ENCODE data around the gene TERT.

TERT gene

DNA sequence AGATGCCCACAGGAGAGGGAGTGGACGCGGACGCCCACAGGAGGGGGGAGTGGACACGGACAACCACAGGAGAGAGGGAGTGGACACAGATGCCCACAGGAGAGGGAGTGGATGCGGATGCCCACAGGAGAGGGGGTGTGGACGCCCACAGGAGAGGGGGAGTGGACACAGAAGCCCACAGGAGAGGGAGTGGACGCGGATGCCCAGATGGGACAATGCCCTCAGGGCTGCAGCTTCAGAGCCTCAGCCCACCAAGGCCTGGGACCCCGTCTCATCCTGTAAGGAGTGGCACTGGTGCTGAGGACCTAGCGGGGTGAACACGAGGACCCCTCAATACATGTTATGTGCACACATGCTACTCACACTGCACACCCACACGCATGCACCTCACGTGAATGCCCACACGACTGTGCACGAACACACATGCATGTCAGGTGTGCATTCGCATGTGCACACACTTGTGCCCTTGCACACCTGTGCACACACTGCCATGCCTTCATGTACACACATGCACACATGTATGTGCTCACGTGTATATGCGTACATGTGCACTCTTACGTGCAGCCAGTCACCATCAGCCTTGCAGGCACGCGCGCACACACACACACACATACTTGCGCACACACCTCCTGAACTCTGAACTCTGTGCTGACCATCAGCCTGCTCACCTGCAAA lies 34.9 kb downstream of the TERT start:
- DNase-seq (ENCODE audit: insufficient read length, low spot score): no peak
- TF ChIP-seq, protein P1, sequence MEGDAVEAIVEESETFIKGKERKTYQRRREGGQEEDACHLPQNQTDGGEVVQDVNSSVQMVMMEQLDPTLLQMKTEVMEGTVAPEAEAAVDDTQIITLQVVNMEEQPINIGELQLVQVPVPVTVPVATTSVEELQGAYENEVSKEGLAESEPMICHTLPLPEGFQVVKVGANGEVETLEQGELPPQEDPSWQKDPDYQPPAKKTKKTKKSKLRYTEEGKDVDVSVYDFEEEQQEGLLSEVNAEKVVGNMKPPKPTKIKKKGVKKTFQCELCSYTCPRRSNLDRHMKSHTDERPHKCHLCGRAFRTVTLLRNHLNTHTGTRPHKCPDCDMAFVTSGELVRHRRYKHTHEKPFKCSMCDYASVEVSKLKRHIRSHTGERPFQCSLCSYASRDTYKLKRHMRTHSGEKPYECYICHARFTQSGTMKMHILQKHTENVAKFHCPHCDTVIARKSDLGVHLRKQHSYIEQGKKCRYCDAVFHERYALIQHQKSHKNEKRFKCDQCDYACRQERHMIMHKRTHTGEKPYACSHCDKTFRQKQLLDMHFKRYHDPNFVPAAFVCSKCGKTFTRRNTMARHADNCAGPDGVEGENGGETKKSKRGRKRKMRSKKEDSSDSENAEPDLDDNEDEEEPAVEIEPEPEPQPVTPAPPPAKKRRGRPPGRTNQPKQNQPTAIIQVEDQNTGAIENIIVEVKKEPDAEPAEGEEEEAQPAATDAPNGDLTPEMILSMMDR (IDR thresholded peaks at IDR 0.05; ENCODE audit: insufficient read depth, missing control alignments): no peak
- no peak for FAIRE-seq

DNA sequence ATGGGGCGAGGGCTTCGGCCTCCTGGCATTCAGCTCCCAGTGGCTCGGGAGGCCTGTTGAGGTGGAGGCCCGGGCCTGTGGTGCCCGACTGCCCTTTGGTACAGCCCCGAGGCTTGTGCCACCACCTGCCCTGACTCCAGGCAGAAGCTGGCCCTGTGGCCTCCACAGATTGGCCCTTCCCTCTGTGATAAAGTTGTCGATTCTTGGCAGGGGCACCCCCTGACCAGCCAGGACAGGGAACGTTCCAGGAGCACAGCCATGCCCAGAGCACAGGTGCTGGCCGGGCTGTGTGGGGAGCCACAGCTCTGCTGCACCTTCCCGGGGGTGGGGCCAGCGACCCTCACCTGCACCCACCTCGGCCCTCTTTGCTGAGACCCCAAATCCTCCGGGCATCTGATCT lies 37.0 kb downstream of the TERT start:
- TF ChIP-seq, protein P1 (IDR thresholded peaks at IDR 0.05; ENCODE audit: insufficient read depth, missing control alignments): no peak
- no peak for FAIRE-seq

DNA sequence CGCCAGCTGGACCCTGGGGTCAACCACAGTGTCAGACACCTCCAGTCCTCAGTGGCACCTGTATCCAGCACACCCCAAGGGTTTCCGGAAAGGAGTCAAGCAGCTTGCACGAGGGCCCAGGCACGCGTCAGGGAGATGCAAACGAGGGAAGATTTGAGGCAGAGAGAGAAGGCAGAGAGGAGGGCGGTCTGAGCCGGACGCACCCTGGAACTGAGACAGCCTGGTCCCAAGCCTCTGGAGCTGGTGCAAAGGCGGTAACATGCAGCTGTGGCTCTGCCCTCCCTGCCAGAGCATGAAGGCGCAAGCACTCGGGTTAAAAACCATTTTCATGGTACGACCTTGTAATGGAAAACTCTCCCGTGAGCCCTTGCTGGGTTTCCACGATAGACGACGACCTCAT lies 37.5 kb downstream of the TERT start:
- no peak for FAIRE-seq

More for the DNA sequence above, 37.0 kb downstream of the TERT start:
- DNase-seq (ENCODE audit: insufficient read length, low spot score): no peak

DNA sequence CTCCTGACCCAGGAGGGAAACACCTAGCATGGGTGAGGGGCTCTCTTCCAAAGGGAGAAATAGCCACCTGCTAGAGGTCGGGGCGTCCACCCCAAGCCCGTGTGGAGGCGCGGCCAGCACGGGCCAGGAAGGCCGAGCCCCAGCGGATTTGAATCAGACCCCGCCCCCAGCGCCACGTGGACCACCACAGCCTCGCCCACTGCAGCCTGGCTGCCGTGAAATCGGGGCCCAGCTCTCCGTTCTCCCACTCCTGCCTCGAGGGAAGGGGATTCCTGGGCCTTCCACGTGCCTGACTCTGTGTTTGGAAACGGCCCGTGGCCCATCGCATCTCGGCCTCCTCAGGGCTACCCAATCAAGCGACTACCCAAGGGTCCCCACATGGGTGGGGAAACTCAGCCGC lies 38.1 kb downstream of the TERT start:
- FAIRE-seq: no peak
- TF ChIP-seq, protein P1 (IDR thresholded peaks at IDR 0.05; ENCODE audit: insufficient read depth, missing control alignments): no peak

More for the DNA sequence above, 37.5 kb downstream of the TERT start:
- TF ChIP-seq, protein P1 (IDR thresholded peaks at IDR 0.05; ENCODE audit: insufficient read depth, missing control alignments): no peak
- no peak for DNase-seq (ENCODE audit: insufficient read length, low spot score)

DNA sequence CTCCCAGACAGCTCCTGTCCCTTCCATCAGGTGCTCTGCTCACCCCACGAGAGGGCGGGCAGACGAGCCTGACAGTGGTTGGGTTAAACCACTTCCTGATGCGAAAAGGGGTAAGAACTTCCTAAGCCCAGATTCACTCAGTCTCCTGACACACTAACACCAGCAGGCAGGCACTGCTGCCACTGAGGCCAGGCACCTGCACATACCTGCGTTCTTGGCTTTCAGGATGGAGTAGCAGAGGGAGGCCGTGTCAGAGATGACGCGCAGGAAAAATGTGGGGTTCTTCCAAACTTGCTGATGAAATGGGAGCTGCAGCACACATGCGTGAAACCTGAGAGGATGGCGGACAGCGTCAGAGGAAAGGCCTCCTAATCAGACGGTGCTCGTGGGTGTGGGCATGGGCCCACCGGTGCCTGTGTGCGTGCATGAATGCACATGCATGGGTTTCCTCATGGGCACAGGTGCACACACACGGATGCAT lies 39.7 kb downstream of the TERT start:
- DNase-seq (ENCODE audit: insufficient read length, low spot score) (no peak), FAIRE-seq (no peak)
- TF ChIP-seq, protein P1 (IDR thresholded peaks at IDR 0.05; ENCODE audit: insufficient read depth, missing control alignments): no peak

More for the DNA sequence above, 38.1 kb downstream of the TERT start:
- DNase-seq (ENCODE audit: insufficient read length, low spot score): no peak

DNA sequence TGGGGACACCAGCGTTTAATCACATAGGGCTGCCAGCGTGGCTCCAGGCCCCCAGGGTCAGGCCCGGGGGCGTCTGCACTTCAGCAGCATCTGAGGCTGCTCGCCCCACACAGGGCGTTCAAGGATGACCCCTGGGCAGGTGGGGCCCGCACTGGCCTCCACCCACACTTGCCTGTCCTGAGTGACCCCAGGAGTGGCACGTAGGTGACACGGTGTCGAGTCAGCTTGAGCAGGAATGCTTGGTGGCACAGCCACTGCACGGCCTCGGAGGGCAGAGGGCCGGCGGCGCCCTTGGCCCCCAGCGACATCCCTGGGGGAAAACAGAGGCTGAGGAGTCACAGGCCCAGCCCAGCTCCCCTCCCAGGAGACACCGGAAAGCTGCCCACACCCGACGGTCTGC lies 40.7 kb downstream of the TERT start:
- FAIRE-seq (no peak), DNase-seq (ENCODE audit: insufficient read length, low spot score) (no peak)
- TF ChIP-seq, protein P1 (IDR thresholded peaks at IDR 0.05; ENCODE audit: insufficient read depth, missing control alignments): no peak

DNA sequence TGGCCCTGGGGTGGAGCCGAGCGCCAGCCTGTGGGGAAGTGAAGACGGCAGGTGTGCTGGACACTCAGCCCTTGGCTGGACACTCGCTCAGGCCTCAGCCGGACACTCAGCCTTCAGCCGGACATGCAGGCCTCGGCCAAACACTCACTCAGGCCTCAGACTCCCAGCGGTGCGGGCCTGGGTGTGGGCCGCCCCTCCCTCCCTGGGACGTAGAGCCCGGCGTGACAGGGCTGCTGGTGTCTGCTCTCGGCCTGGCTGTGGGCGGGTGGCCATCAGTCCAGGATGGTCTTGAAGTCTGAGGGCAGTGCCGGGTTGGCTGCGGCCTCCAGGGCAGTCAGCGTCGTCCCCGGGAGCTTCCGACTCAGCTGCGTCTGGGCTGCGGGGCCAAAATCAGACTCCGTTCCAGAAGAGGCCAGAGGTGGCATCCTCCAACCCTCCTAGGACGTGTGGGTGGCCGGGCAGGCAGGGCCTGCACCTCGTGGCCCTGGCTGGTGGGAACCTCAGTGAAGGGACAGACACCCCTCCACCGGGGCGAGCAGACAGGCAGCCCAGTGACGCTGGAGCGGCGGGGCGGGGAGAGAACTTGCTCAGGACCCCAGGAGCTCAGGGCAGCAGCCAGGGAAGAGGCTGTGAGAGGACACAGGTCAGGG lies 41.3 kb downstream of the TERT start:
- TF ChIP-seq, protein P1 (IDR thresholded peaks at IDR 0.05; ENCODE audit: insufficient read depth, missing control alignments): no peak
- DNase-seq (ENCODE audit: insufficient read length, low spot score) (no peak), FAIRE-seq (no peak)
